PC-3 (cell line): Measurements from ENCODE around the gene TMEM178B.

Experiments
- CTCF ChIP-seq: fragments of 300-600 bp; sonication (generic); conservative IDR thresholded peaks from 2 replicates; pipeline ENCODE4 v1.5.1; 2017; ENCODE audit warnings: antibody characterized with exemption, low read depth, mild to moderate bottlenecking, low read length
- EZH2 ChIP-seq: fragments of 300-600 bp; sonication (generic); IDR thresholded peaks from one replicate; pipeline ENCODE4 v1.6.1; 2017; ENCODE audit warnings: antibody characterized with exemption, mild to moderate bottlenecking, low read length; ENCODE audit not compliant: unreplicated experiment

GRCh38 chr7:141313896-141314295 lies 240.0 kb downstream of the TMEM178B start:
- TF ChIP-seq EZH2 (no peak), CTCF (no peak)
